GM12878 (cell line): Measurements from ENCODE around the gene LDLRAP1.

Experiments
- BACH1 ChIP-seq: fragments of 450-650 bp; IDR thresholded peaks from 2 replicates; pipeline ENCODE4 v1.6.1; 2017; ENCODE audit warnings: mild to moderate bottlenecking, borderline replicate concordance
- PAX8 ChIP-seq: fragments of 450-650 bp; IDR thresholded peaks from 2 replicates; pipeline ENCODE4 v1.6.1; 2017; ENCODE audit warnings: mild to moderate bottlenecking, moderate library complexity
- SMC3 ChIP-seq: IDR thresholded peaks from 2 replicates; pipeline ENCODE4 v1.6.1; 2011; ENCODE audit warnings: low read length, improper control_type of control experiment, borderline replicate concordance
- TF ChIP-seq, protein P1 (sequence below), 3 experiments: IDR thresholded peaks in 2 of 3; conservative IDR thresholded peaks in 1 of 3; 2 replicates each; pipeline ENCODE4 v1.5.1; 2011; ENCODE audit warnings: low read depth in 3 of 3, low read length in 3 of 3, mild to moderate bottlenecking in 3 of 3, control low read depth in 2 of 3, moderate library complexity in 2 of 3, inconsistent platforms in 1 of 3, mixed read lengths in 1 of 3; ENCODE audit not compliant: control insufficient read depth in 2 of 3, insufficient read depth in 1 of 3; ENCODE audit errors: extremely low read depth in 1 of 3

DNA sequence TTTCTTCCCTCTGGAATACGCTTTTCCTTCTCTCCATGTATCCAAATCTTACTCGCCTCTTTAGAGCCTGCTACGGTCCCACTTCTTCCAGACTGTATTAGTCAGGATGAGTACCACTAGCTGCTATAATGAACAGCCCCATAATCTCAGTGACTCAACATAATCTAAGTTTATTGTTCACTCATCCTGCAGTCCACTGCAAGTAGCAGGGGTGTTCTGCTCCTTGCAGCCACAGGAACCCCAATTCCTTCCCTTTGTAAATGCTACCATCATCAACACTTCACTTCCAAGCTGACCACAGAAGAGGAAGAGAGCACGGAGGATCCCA, 18.1 kb upstream of the LDLRAP1 start:
- TF ChIP-seq, protein P1, sequence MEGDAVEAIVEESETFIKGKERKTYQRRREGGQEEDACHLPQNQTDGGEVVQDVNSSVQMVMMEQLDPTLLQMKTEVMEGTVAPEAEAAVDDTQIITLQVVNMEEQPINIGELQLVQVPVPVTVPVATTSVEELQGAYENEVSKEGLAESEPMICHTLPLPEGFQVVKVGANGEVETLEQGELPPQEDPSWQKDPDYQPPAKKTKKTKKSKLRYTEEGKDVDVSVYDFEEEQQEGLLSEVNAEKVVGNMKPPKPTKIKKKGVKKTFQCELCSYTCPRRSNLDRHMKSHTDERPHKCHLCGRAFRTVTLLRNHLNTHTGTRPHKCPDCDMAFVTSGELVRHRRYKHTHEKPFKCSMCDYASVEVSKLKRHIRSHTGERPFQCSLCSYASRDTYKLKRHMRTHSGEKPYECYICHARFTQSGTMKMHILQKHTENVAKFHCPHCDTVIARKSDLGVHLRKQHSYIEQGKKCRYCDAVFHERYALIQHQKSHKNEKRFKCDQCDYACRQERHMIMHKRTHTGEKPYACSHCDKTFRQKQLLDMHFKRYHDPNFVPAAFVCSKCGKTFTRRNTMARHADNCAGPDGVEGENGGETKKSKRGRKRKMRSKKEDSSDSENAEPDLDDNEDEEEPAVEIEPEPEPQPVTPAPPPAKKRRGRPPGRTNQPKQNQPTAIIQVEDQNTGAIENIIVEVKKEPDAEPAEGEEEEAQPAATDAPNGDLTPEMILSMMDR (IDR thresholded peaks at IDR 0.05 in 2 of 3, conservative IDR thresholded peaks at IDR 0.05 in 1 of 3; ENCODE audit: control insufficient read depth in 2 of 3, extremely low read depth in 1 of 3, insufficient read depth in 1 of 3, low read depth in 3 of 3, low read length in 3 of 3) = no peak
- no peak for TF ChIP-seq SMC3
- TF ChIP-seq PAX8 = no peak
- TF ChIP-seq BACH1 = no peak
